CD8-positive, alpha-beta memory T cell (primary cell): ENCODE data around the gene CDR2. TPM values are rescaled to one million over a fixed set of nuclear protein-coding genes. Genes with fewer than 3 reads are reported as not detected.
A peak's percentile ranks its signal among the peaks of the same experiment; 100 is the strongest.

ENCODE experiments used
- CTCF ChIA-PET: fragments of 350-600 bp; sonication (Branson Sonifier 250); formaldehyde crosslinking; loops from one replicate; lab custom pipeline; 2021; ENCODE audit warnings: antibody characterized with exemption; lab: Charles Lee
- POLR2A ChIA-PET: fragments of 350-600 bp; sonication (Branson Sonifier 250); formaldehyde crosslinking; loops from one replicate; lab custom pipeline; 2021; ENCODE audit warnings: antibody characterized with exemption; lab: Charles Lee
- DNase-seq, 5 donors: peaks; one replicate each; pipeline versions ENCODE4 v3.0.0 to v3.0.0-alpha.2; 2020 to 2022; ENCODE audit warnings: mixed read lengths in 1 of 5
- H3K27ac ChIP-seq: one replicate; pipeline ENCODE4 v1.7.0; 2013; ENCODE audit warnings: low read depth, mild to moderate bottlenecking, low read length, moderate library complexity
- H3K27me3 ChIP-seq: 2 replicates; pipeline ENCODE4 v1.7.0; 2013; ENCODE audit warnings: low read length, mild to moderate bottlenecking; ENCODE audit not compliant: insufficient read depth, poor library complexity, severe bottlenecking
- H3K36me3 ChIP-seq: 2 replicates; pipeline ENCODE4 v1.7.0; 2013; ENCODE audit warnings: mild to moderate bottlenecking, low read length, moderate library complexity; ENCODE audit not compliant: insufficient read depth
- H3K4me1 ChIP-seq: 2 replicates; pipeline ENCODE4 v1.7.0; 2013; ENCODE audit warnings: mild to moderate bottlenecking, low read length, moderate library complexity; ENCODE audit not compliant: insufficient read depth
- H3K4me3 ChIP-seq: 2 replicates; pipeline ENCODE4 v1.7.0; 2013; ENCODE audit warnings: mild to moderate bottlenecking, low read length
- H3K9me3 ChIP-seq: 2 replicates; pipeline ENCODE4 v1.7.0; 2013; ENCODE audit warnings: mild to moderate bottlenecking, low read length
- H3K27ac Mint-ChIP-seq, 8 donors: one replicate each; pipeline ENCODE4 v1.8.0; 2020 to 2021; ENCODE audit warnings: mixed read lengths in 8 of 8, mild to moderate bottlenecking in 6 of 8, inconsistent platforms in 3 of 8, moderate library complexity in 3 of 8
- H3K27me3 Mint-ChIP-seq, 2 donors: one replicate each; pipeline ENCODE4 v1.8.0; 2020 to 2021; ENCODE audit warnings: mixed read lengths in 2 of 2, mild to moderate bottlenecking in 1 of 2, moderate library complexity in 1 of 2
- H3K36me3 Mint-ChIP-seq, 3 donors: one replicate each; pipeline ENCODE4 v1.8.0; 2020 to 2021; ENCODE audit warnings: mixed read lengths in 3 of 3, inconsistent platforms in 1 of 3, mild to moderate bottlenecking in 1 of 3
- H3K4me1 Mint-ChIP-seq, 3 donors: one replicate each; pipeline ENCODE4 v1.8.0; 2020 to 2021; ENCODE audit warnings: mixed read lengths in 3 of 3, inconsistent platforms in 1 of 3, mild to moderate bottlenecking in 1 of 3
- H3K4me3 Mint-ChIP-seq, 7 donors: one replicate each; pipeline ENCODE4 v1.8.0; 2020 to 2021; ENCODE audit warnings: mixed read lengths in 7 of 7, mild to moderate bottlenecking in 6 of 7, moderate library complexity in 4 of 7, inconsistent platforms in 2 of 7
- H3K9me3 Mint-ChIP-seq, 5 donors: one replicate each; pipeline ENCODE4 v1.8.0; 2020 to 2022; ENCODE audit warnings: mixed read lengths in 5 of 5, mild to moderate bottlenecking in 3 of 5, moderate library complexity in 2 of 5, inconsistent platforms in 1 of 5
- polyA plus RNA-seq: library from polyadenylated mRNA; unstranded; fragments of 300-500 nt; fragmentation: Illumina TruSeq; gene quantifications from one replicate; pipeline ENCODE4 v1.2.3, GENCODE V29; 2021
- total RNA-seq, 2 experiments: library from RNA; stranded (reverse); gene quantifications; one replicate each; pipeline ENCODE4 v1.2.3, GENCODE V29; 2021

CDR2 gene
- total and polyA plus RNA-seq, 3 experiments from 2014 or later: 38.9 to 79.1 (median 41.2) TPM

GRCh38 chr16:22322021-22322471, 52.4 kb downstream of the CDR2 start:
- CTCF ChIA-PET: interaction anchor here (2.6 kb wide), 1 partner anchor 8 kb away, joined by 6 read pairs; no protein-coding TSS in a partner anchor
- Mint-ChIP-seq H3K9me3 (no peaks in the 10 kb centered on the region), H3K4me1 (peaks cover 5 to 12% (median 9%) of the 10 kb centered on the region in 3 donors), H3K4me3 (no peak overlapping the region), H3K27ac (peak overlapping the region in 2 of 8 donors; percentile 32 to 40), H3K27me3 (no peaks in the 10 kb centered on the region), H3K36me3 (peaks cover 5 to 86% (median 20%) of the 10 kb centered on the region in 3 donors)
- POLR2A ChIA-PET: no interaction called here
- H3K9me3 ChIP-seq: no peaks in the 10 kb centered on the region
- peaks cover 62% of the 10 kb centered on the region for H3K36me3 ChIP-seq
- no peak for DNase-seq
- no peak overlapping the region for H3K27ac ChIP-seq
- no peaks in the 10 kb centered on the region for H3K27me3 ChIP-seq
- H3K4me3 ChIP-seq: no peak overlapping the region
- H3K4me1 ChIP-seq: peaks cover 4% of the 10 kb centered on the region

GRCh38 chr16:22321340-22322001, 52.9 kb downstream of the CDR2 start:
- H3K36me3 ChIP-seq: peaks cover 58% of the 10 kb centered on the region
- no peaks in the 10 kb centered on the region for H3K27me3 Mint-ChIP-seq
- ChIA-PET CTCF (interaction anchor here (0.6 to 2.6 kb wide), 11 partner anchors 8 to 314 kb away, joined by 3 to 9 read pairs (median 3); partner anchors contain the start of genes CDR2 and MOSMO), POLR2A (interaction anchor here (1.0 kb wide), 1 partner anchor 37 kb away, joined by 3 read pairs; no protein-coding TSS in a partner anchor)
- H3K9me3 Mint-ChIP-seq: no peaks in the 10 kb centered on the region
- H3K27ac ChIP-seq: no peak overlapping the region
- DNase-seq: peak; percentile 58 to 79 (median 67)
- no peak overlapping the region for H3K4me3 Mint-ChIP-seq
- no peaks in the 10 kb centered on the region for H3K9me3 ChIP-seq
- no peak overlapping the region for H3K4me3 ChIP-seq
- H3K27ac Mint-ChIP-seq: peak overlapping the region; percentile 18 to 81 (median 62)
- H3K27me3 ChIP-seq: no peaks in the 10 kb centered on the region
- peaks cover 4% of the 10 kb centered on the region for H3K4me1 ChIP-seq
- H3K4me1 Mint-ChIP-seq: peaks cover 5 to 9% (median 9%) of the 10 kb centered on the region in 3 donors
- peaks cover 5 to 83% (median 20%) of the 10 kb centered on the region in 3 donors for H3K36me3 Mint-ChIP-seq

- Histone ChIP-seq H3K9me3 (no peaks in the 10 kb centered on the region), H3K27me3 (no peaks in the 10 kb centered on the region), H3K4me3 (no peak overlapping the region), H3K27ac (no peak overlapping the region), H3K4me1 (peaks cover 4% of the 10 kb centered on the region), H3K36me3 (peaks cover 62% of the 10 kb centered on the region)
- ChIA-PET POLR2A (interaction anchor here (1.0 kb wide), 1 partner anchor 38 kb away, joined by 3 read pairs; no protein-coding TSS in a partner anchor), CTCF (interaction anchor here (0.6 to 2.6 kb wide), 11 partner anchors 9 to 313 kb away, joined by 3 to 9 read pairs (median 3); partner anchors contain the start of genes CDR2 and MOSMO)
- no peak for DNase-seq
- no peaks in the 10 kb centered on the region for H3K27me3 Mint-ChIP-seq
- H3K4me1 Mint-ChIP-seq: peaks cover 5 to 9% (median 9%) of the 10 kb centered on the region in 3 donors
- H3K4me3 Mint-ChIP-seq: no peak overlapping the region
- H3K36me3 Mint-ChIP-seq: peaks cover 5 to 85% (median 20%) of the 10 kb centered on the region in 3 donors
- peak overlapping the region in 4 of 8 donors; percentile 18 to 81 (median 62) for H3K27ac Mint-ChIP-seq
- H3K9me3 Mint-ChIP-seq: no peaks in the 10 kb centered on the region
Observed at GRCh38 chr16:22320572-22321339, 53.7 kb downstream of the CDR2 start.

GRCh38 chr16:22318690-22319358, 55.6 kb downstream of the CDR2 start:
- H3K9me3 Mint-ChIP-seq: no peaks in the 10 kb centered on the region
- H3K27ac ChIP-seq: no peak overlapping the region
- POLR2A ChIA-PET: no interaction called here
- H3K4me1 ChIP-seq: peaks cover 4% of the 10 kb centered on the region
- H3K4me3 Mint-ChIP-seq: no peak overlapping the region
- DNase-seq: peak; percentile 38 to 74 (median 49)
- CTCF ChIA-PET: interaction anchor here (0.6 to 2.3 kb wide), 10 partner anchors 11 to 750 kb away, joined by 3 to 8 read pairs (median 4); partner anchors contain the start of gene POLR3E
- peak overlapping the region in 4 of 8 donors; percentile 30 to 77 (median 44) for H3K27ac Mint-ChIP-seq
- no peaks in the 10 kb centered on the region for H3K27me3 ChIP-seq
- H3K36me3 ChIP-seq: peaks cover 55% of the 10 kb centered on the region
- H3K27me3 Mint-ChIP-seq: no peaks in the 10 kb centered on the region
- H3K4me1 Mint-ChIP-seq: peaks cover 5 to 9% (median 9%) of the 10 kb centered on the region in 3 donors
- H3K9me3 ChIP-seq: no peaks in the 10 kb centered on the region
- H3K4me3 ChIP-seq: no peak overlapping the region
- H3K36me3 Mint-ChIP-seq: peaks cover 5 to 82% (median 28%) of the 10 kb centered on the region in 3 donors

GRCh38 chr16:22317625-22318024, 56.8 kb downstream of the CDR2 start:
- ChIA-PET POLR2A (no interaction called here), CTCF (interaction anchor here (1.5 kb wide), 1 partner anchor 10 kb away, joined by 4 read pairs; no protein-coding TSS in a partner anchor)
- H3K4me3 Mint-ChIP-seq: peak overlapping the region in 1 of 7 donors; percentile 65
- H3K27me3 Mint-ChIP-seq: no peaks in the 10 kb centered on the region
- Histone ChIP-seq H3K9me3 (no peaks in the 10 kb centered on the region), H3K36me3 (peaks cover 61% of the 10 kb centered on the region), H3K4me1 (peaks cover 4% of the 10 kb centered on the region), H3K27ac (no peak overlapping the region), H3K27me3 (no peaks in the 10 kb centered on the region), H3K4me3 (no peak overlapping the region)
- H3K4me1 Mint-ChIP-seq: peaks cover 5 to 9% (median 9%) of the 10 kb centered on the region in 3 donors
- no peaks in the 10 kb centered on the region for H3K9me3 Mint-ChIP-seq
- DNase-seq: no peak
- peaks cover 5 to 82% (median 34%) of the 10 kb centered on the region in 3 donors for H3K36me3 Mint-ChIP-seq
- H3K27ac Mint-ChIP-seq: peak overlapping the region in 4 of 8 donors; percentile 35 to 74 (median 46)

GRCh38 chr16:22317001-22317530, 57.4 kb downstream of the CDR2 start:
- H3K27me3 Mint-ChIP-seq: no peaks in the 10 kb centered on the region
- no peaks in the 10 kb centered on the region for H3K9me3 Mint-ChIP-seq
- H3K27ac Mint-ChIP-seq: peak overlapping the region in 3 of 8 donors; percentile 35 to 77 (median 57)
- H3K4me1 Mint-ChIP-seq: peaks cover 5 to 9% (median 9%) of the 10 kb centered on the region in 3 donors
- peaks cover 5 to 83% (median 34%) of the 10 kb centered on the region in 3 donors for H3K36me3 Mint-ChIP-seq
- CTCF ChIA-PET: no interaction called here
- Histone ChIP-seq H3K4me3 (no peak overlapping the region), H3K36me3 (peaks cover 65% of the 10 kb centered on the region), H3K27ac (no peak overlapping the region), H3K4me1 (peaks cover 4% of the 10 kb centered on the region), H3K27me3 (no peaks in the 10 kb centered on the region), H3K9me3 (no peaks in the 10 kb centered on the region)
- peak overlapping the region in 1 of 7 donors; percentile 65 for H3K4me3 Mint-ChIP-seq
- no peak for DNase-seq
- POLR2A ChIA-PET: interaction anchor here (0.6 kb wide), 1 partner anchor 11 kb away, joined by 3 read pairs; no protein-coding TSS in a partner anchor

- Mint-ChIP-seq H3K27me3 (no peaks in the 10 kb centered on the region), H3K36me3 (peaks cover 5 to 84% (median 38%) of the 10 kb centered on the region in 3 donors), H3K4me1 (peaks cover 5 to 8% (median 8%) of the 10 kb centered on the region in 3 donors), H3K9me3 (no peaks in the 10 kb centered on the region), H3K27ac (peak overlapping the region in 1 of 8 donors; percentile 83), H3K4me3 (no peak overlapping the region)
- no peaks in the 10 kb centered on the region for H3K9me3 ChIP-seq
- H3K27ac ChIP-seq: no peak overlapping the region
- CTCF ChIA-PET: no interaction called here
- POLR2A ChIA-PET: interaction anchor here (0.6 kb wide), 1 partner anchor 10 kb away, joined by 3 read pairs; no protein-coding TSS in a partner anchor
- peaks cover 64% of the 10 kb centered on the region for H3K36me3 ChIP-seq
- no peaks in the 10 kb centered on the region for H3K27me3 ChIP-seq
- DNase-seq: no peak
- H3K4me3 ChIP-seq: no peak overlapping the region
- H3K4me1 ChIP-seq: peaks cover 2% of the 10 kb centered on the region
Observed at GRCh38 chr16:22316411-22316811, 58.0 kb downstream of the CDR2 start.
